ENCODE data around the gene NUFIP2.
A peak's percentile ranks its signal among the peaks of the same experiment; 100 is the strongest.

The NUFIP2 gene

GRCh38 chr17:29326023-29326813 lies 32.3 kb upstream of the NUFIP2 start:
- H3K27ac ChIP-seq, result no peak overlapping the region
- H3K9ac ChIP-seq (ENCODE audit: insufficient read length), result no peak overlapping the region
- DNase-seq (ENCODE audit: low read depth, low spot score), result no peak
- H3K9me3 ChIP-seq (ENCODE audit: low read depth, low read length), result no peaks in the 10 kb centered on the region
- no peak overlapping the region for H3K4me3 ChIP-seq
- no peaks in the 10 kb centered on the region for H3K36me3 ChIP-seq (ENCODE audit: insufficient read depth, low read length)
- TF ChIP-seq FOXP2 (optimal IDR thresholded peaks at IDR 0.05; ENCODE audit: control extremely low read depth, extremely low read length, insufficient read depth), result no peak
- TF ChIP-seq EZH2 (IDR thresholded peaks at IDR 0.05), result no peak
- no peak for TF ChIP-seq POLR2AphosphoS5 (IDR thresholded peaks at IDR 0.05; ENCODE audit: borderline replicate concordance, low read depth, low read length)

GRCh38 chr17:29322363-29322762 lies 28.4 kb upstream of the NUFIP2 start:
- no peaks in the 10 kb centered on the region for H3K9me3 ChIP-seq (ENCODE audit: low read depth, low read length)
- no peak overlapping the region for H3K27ac ChIP-seq
- DNase-seq (ENCODE audit: low read depth, low spot score), result no peak
- H3K4me3 ChIP-seq, result no peak overlapping the region
- H3K9ac ChIP-seq (ENCODE audit: insufficient read length), result no peak overlapping the region
- TF ChIP-seq POLR2AphosphoS5 (IDR thresholded peaks at IDR 0.05; ENCODE audit: borderline replicate concordance, low read depth, low read length) (no peak), FOXP2 (optimal IDR thresholded peaks at IDR 0.05; ENCODE audit: control extremely low read depth, extremely low read length, insufficient read depth) (no peak), EZH2 (IDR thresholded peaks at IDR 0.05) (no peak)
- no peaks in the 10 kb centered on the region for H3K36me3 ChIP-seq (ENCODE audit: insufficient read depth, low read length)

- DNase-seq (ENCODE audit: low read depth, low spot score), result no peak
- H3K36me3 ChIP-seq (ENCODE audit: insufficient read depth, low read length), result no peaks in the 10 kb centered on the region
Observed at GRCh38 chr17:29303386-29303785, 9.4 kb upstream of the NUFIP2 start.

GRCh38 chr17:29299031-29299430 lies 5.1 kb upstream of the NUFIP2 start:
- H3K4me3 ChIP-seq, result no peak overlapping the region
- no peak for DNase-seq (ENCODE audit: low read depth, low spot score)
- no peaks in the 10 kb centered on the region for H3K36me3 ChIP-seq (ENCODE audit: insufficient read depth, low read length)
- H3K27ac ChIP-seq, result no peak overlapping the region
- TF ChIP-seq POLR2AphosphoS5 (IDR thresholded peaks at IDR 0.05; ENCODE audit: borderline replicate concordance, low read depth, low read length), result no peak
- TF ChIP-seq FOXP2 (optimal IDR thresholded peaks at IDR 0.05; ENCODE audit: control extremely low read depth, extremely low read length, insufficient read depth), result no peak
- TF ChIP-seq EZH2 (IDR thresholded peaks at IDR 0.05), result no peak
- no peaks in the 10 kb centered on the region for H3K9me3 ChIP-seq (ENCODE audit: low read depth, low read length)
- no peak overlapping the region for H3K9ac ChIP-seq (ENCODE audit: insufficient read length)

More at GRCh38 chr17:29303386-29303785, 9.4 kb upstream of the NUFIP2 start:
- Histone ChIP-seq H3K9me3 (ENCODE audit: low read depth, low read length) (no peaks in the 10 kb centered on the region), H3K9ac (ENCODE audit: insufficient read length) (no peak overlapping the region), H3K4me3 (no peak overlapping the region), H3K27ac (no peak overlapping the region)
- TF ChIP-seq FOXP2 (optimal IDR thresholded peaks at IDR 0.05; ENCODE audit: control extremely low read depth, extremely low read length, insufficient read depth) (no peak), EZH2 (IDR thresholded peaks at IDR 0.05) (no peak), POLR2AphosphoS5 (IDR thresholded peaks at IDR 0.05; ENCODE audit: borderline replicate concordance, low read depth, low read length) (no peak)

- H3K9ac ChIP-seq (ENCODE audit: insufficient read length), result no peak overlapping the region
- TF ChIP-seq POLR2AphosphoS5 (IDR thresholded peaks at IDR 0.05; ENCODE audit: borderline replicate concordance, low read depth, low read length) (no peak), EZH2 (IDR thresholded peaks at IDR 0.05) (no peak), FOXP2 (optimal IDR thresholded peaks at IDR 0.05; ENCODE audit: control extremely low read depth, extremely low read length, insufficient read depth) (no peak)
Observed at GRCh38 chr17:29295420-29295819, 1.5 kb upstream of the NUFIP2 start.

GRCh38 chr17:29294580-29294900 lies 592 bp upstream of the NUFIP2 start:
- Histone ChIP-seq H3K9ac (ENCODE audit: insufficient read length) (peak overlapping the region; percentile 85), H3K9me3 (ENCODE audit: low read depth, low read length) (no peaks in the 10 kb centered on the region), H3K36me3 (ENCODE audit: insufficient read depth, low read length) (peaks cover 13% of the 10 kb centered on the region), H3K4me3 (peak overlapping the region; percentile 84), H3K27ac (peak overlapping the region; percentile 86)
- TF ChIP-seq POLR2AphosphoS5 (IDR thresholded peaks at IDR 0.05; ENCODE audit: borderline replicate concordance, low read depth, low read length) (no peak), EZH2 (IDR thresholded peaks at IDR 0.05) (no peak), FOXP2 (optimal IDR thresholded peaks at IDR 0.05; ENCODE audit: control extremely low read depth, extremely low read length, insufficient read depth) (no peak)
- no peak for DNase-seq (ENCODE audit: low read depth, low spot score)

More at GRCh38 chr17:29295420-29295819, 1.5 kb upstream of the NUFIP2 start:
- Histone ChIP-seq H3K9me3 (ENCODE audit: low read depth, low read length) (no peaks in the 10 kb centered on the region), H3K36me3 (ENCODE audit: insufficient read depth, low read length) (peaks cover 4% of the 10 kb centered on the region), H3K27ac (no peak overlapping the region), H3K4me3 (no peak overlapping the region)
- no peak for DNase-seq (ENCODE audit: low read depth, low spot score)

- TF ChIP-seq FOXP2 (optimal IDR thresholded peaks at IDR 0.05; ENCODE audit: control extremely low read depth, extremely low read length, insufficient read depth), result no peak
- no peak for TF ChIP-seq EZH2 (IDR thresholded peaks at IDR 0.05)
- no peak for TF ChIP-seq POLR2AphosphoS5 (IDR thresholded peaks at IDR 0.05; ENCODE audit: borderline replicate concordance, low read depth, low read length)
- no peak for DNase-seq (ENCODE audit: low read depth, low spot score)
- Histone ChIP-seq H3K36me3 (ENCODE audit: insufficient read depth, low read length) (peaks cover 26% of the 10 kb centered on the region), H3K4me3 (peak overlapping the region; percentile 84), H3K9me3 (ENCODE audit: low read depth, low read length) (no peaks in the 10 kb centered on the region), H3K9ac (ENCODE audit: insufficient read length) (peak overlapping the region; percentile 89), H3K27ac (peak overlapping the region; percentile 93)
Observed at GRCh38 chr17:29292992-29293889, 707 bp downstream of the NUFIP2 start.

All from SK-N-MC (cell line).